DND-41 (cell line): ENCODE data around the gene GLI2.

Source experiments
- ATAC-seq: fragments of 200-7000 bp; cut with Tn5 transposase; 3 replicates; pipeline ENCODE4 v1.9.1; 2021; ENCODE audit warnings: low read depth; ENCODE audit not compliant: insufficient read depth
- DNase-seq: peaks from one replicate; pipeline ENCODE4 v3.0.0-alpha.2; 2020
- H2AFZ ChIP-seq: 2 replicates; pipeline ENCODE4 v1.6.0; 2012; ENCODE audit warnings: low read depth, low read length
- H3K27ac ChIP-seq: 2 replicates; pipeline ENCODE4 v1.5.1; 2012; ENCODE audit warnings: low read length, inconsistent platforms
- H3K27me3 ChIP-seq: fragments of 200-600 bp; sonication (generic); 2 replicates; pipeline ENCODE4 v1.6.0; 2012; ENCODE audit warnings: low read length, mild to moderate bottlenecking, inconsistent platforms; ENCODE audit not compliant: insufficient read depth, poor library complexity
- H3K36me3 ChIP-seq: 2 replicates; pipeline ENCODE4 v1.5.1; 2012; ENCODE audit warnings: low read length, inconsistent platforms; ENCODE audit not compliant: insufficient read depth
- H3K4me1 ChIP-seq: 2 replicates; pipeline ENCODE4 v1.5.1; 2012; ENCODE audit warnings: mild to moderate bottlenecking, low read length; ENCODE audit not compliant: insufficient read depth
- H3K4me2 ChIP-seq: 2 replicates; pipeline ENCODE4 v1.6.0; 2012; ENCODE audit warnings: mild to moderate bottlenecking, moderate library complexity, low read length, inconsistent platforms; ENCODE audit not compliant: insufficient read depth
- H3K4me3 ChIP-seq, 2 experiments: fragments of 200-600 bp in 1 of 2; shearing (Covaris generic) in 1 of 2; 2 replicates each; pipeline ENCODE4 v1.5.1; 2012 to 2016; ENCODE audit warnings: inconsistent platforms in 2 of 2, low read length in 2 of 2, mild to moderate bottlenecking in 2 of 2, low read depth in 1 of 2, moderate library complexity in 1 of 2
- H3K79me2 ChIP-seq: 2 replicates; pipeline ENCODE4 v1.6.0; 2012; ENCODE audit warnings: low read length, inconsistent platforms; ENCODE audit not compliant: insufficient read depth
- H3K9ac ChIP-seq: 2 replicates; pipeline ENCODE4 v1.6.0; 2012; ENCODE audit warnings: low read depth, mild to moderate bottlenecking, inconsistent platforms, low read length, moderate library complexity
- H3K9me3 ChIP-seq: 2 replicates; pipeline ENCODE4 v1.5.1; 2012; ENCODE audit warnings: low read length, moderate library complexity, mild to moderate bottlenecking, inconsistent platforms; ENCODE audit not compliant: insufficient read depth, severe bottlenecking
- H4K20me1 ChIP-seq: 2 replicates; pipeline ENCODE4 v1.6.0; 2012; ENCODE audit warnings: low read length; ENCODE audit not compliant: insufficient read depth
- CTCF ChIP-seq: IDR thresholded peaks from 2 replicates; pipeline ENCODE4 v1.5.1; 2012; ENCODE audit warnings: borderline replicate concordance, low read length, moderate library complexity, mild to moderate bottlenecking; ENCODE audit not compliant: poor library complexity, severe bottlenecking; ENCODE audit errors: extremely low read depth
- EZH2 ChIP-seq: IDR thresholded peaks from 3 replicates; pipeline ENCODE4 v1.6.1; 2012; ENCODE audit warnings: borderline replicate concordance, low read depth, mild to moderate bottlenecking, moderate library complexity, low read length, inconsistent platforms; ENCODE audit not compliant: severe bottlenecking

Gene GLI2

GRCh38 chr2:120738786-120739437 lies 3.2 kb downstream of the GLI2 start:
- no peak for DNase-seq
- no peak overlapping the region for H3K27ac ChIP-seq
- ATAC-seq: no peak
- no peak overlapping the region for H3K9ac ChIP-seq
- H2AFZ ChIP-seq: no peak overlapping the region
- H4K20me1 ChIP-seq: no peaks in the 10 kb centered on the region
- no peak for TF ChIP-seq CTCF
- no peak for TF ChIP-seq EZH2
- peaks cover 9% of the 10 kb centered on the region for H3K27me3 ChIP-seq
- no peaks in the 10 kb centered on the region for H3K36me3 ChIP-seq
- H3K4me3 ChIP-seq: no peak overlapping the region
- H3K9me3 ChIP-seq: no peaks in the 10 kb centered on the region
- H3K79me2 ChIP-seq: no peaks in the 10 kb centered on the region
- H3K4me2 ChIP-seq: no peak overlapping the region
- no peaks in the 10 kb centered on the region for H3K4me1 ChIP-seq

GRCh38 chr2:120739438-120740090 lies 3.9 kb downstream of the GLI2 start:
- H3K4me1 ChIP-seq: no peaks in the 10 kb centered on the region
- H3K27ac ChIP-seq: no peak overlapping the region
- H2AFZ ChIP-seq: no peak overlapping the region

GRCh38 chr2:120740375-120740764 lies 4.7 kb downstream of the GLI2 start:
- H3K79me2 ChIP-seq: no peaks in the 10 kb centered on the region
- H3K4me1 ChIP-seq: no peaks in the 10 kb centered on the region
- DNase-seq: no peak
- no peak overlapping the region for H2AFZ ChIP-seq
- H3K27ac ChIP-seq: no peak overlapping the region
- H3K4me2 ChIP-seq: no peak overlapping the region
- no peak for TF ChIP-seq CTCF
- no peak for TF ChIP-seq EZH2
- no peaks in the 10 kb centered on the region for H4K20me1 ChIP-seq
- H3K9me3 ChIP-seq: no peaks in the 10 kb centered on the region
- H3K9ac ChIP-seq: no peak overlapping the region
- ATAC-seq: no peak
- peaks cover 11% of the 10 kb centered on the region for H3K27me3 ChIP-seq
- no peak overlapping the region for H3K4me3 ChIP-seq
- H3K36me3 ChIP-seq: no peaks in the 10 kb centered on the region

More at GRCh38 chr2:120739438-120740090, 3.9 kb downstream of the GLI2 start:
- Histone ChIP-seq H3K9me3 (no peaks in the 10 kb centered on the region), H3K9ac (no peak overlapping the region), H4K20me1 (no peaks in the 10 kb centered on the region), H3K79me2 (no peaks in the 10 kb centered on the region), H3K4me2 (no peak overlapping the region), H3K27me3 (peaks cover 9% of the 10 kb centered on the region), H3K36me3 (no peaks in the 10 kb centered on the region), H3K4me3 (no peak overlapping the region)
- TF ChIP-seq CTCF: no peak
- TF ChIP-seq EZH2: no peak
- DNase-seq: no peak
- no peak for ATAC-seq
